NOMO-1 treated with dmso at 0.1 percent for 144 hours (cell line): Measurements from ENCODE around the gene LGALS7B.
"Not testable (repeated sequence)": the region's sequence is repeated elsewhere in the genome, so short reads cannot be mapped to it uniquely, and the experiment has no call there.

Experiments used
- DNase-seq: peaks from one replicate; lab custom pipeline; 2025; ENCODE audit not compliant: unreplicated experiment; lab: John Stamatoyannopoulos, UW

The LGALS7B gene

DNA sequence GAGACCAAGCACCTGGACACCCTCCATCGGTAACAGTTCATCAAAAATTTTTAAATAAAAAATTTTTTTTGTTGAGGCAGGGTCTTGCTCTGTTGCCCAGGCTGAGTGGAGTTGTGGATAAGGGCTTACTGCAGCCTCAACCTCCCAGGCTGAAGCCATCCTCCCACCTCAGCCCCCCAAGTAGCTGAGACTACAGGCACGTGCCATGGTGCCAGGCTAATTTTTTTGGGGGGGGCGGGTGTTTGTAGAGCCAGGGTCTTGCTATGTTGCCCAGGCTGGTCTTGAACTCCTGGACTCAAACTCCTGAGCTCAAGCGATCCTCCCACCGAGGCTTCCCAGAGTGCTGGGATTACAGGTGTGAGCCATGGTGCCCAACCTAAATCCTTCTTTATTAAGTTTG, 4.7 kb downstream of the LGALS7B start:
- no peak for DNase-seq

GRCh38 chr19:38795549-38795948, 6.5 kb downstream of the LGALS7B start:
- DNase-seq, result no peak

GRCh38 chr19:38796154-38796553, 7.2 kb downstream of the LGALS7B start:
- DNase-seq, result no peak

DNA sequence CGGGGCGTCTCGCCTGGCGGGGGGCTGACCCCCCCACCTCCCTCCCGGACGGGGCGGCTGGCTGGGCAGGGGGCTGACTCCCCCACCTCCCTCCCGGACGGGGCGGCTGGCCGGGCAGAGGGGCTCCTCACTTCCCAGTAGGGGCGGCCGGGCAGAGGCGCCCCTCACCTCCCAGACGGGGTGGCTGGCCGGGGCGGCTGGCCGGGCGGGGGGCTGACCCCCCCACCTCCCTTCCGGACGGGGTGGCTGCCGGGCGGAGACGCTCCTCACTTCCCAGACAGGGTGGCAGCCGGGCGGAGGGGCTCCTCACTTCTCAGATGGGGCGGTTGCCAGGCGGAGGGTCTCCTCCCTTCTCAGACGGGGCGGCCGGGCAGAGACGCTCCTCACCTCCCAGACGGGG, 8.8 kb downstream of the LGALS7B start:
- DNase-seq, result not testable (repeated sequence)

DNA sequence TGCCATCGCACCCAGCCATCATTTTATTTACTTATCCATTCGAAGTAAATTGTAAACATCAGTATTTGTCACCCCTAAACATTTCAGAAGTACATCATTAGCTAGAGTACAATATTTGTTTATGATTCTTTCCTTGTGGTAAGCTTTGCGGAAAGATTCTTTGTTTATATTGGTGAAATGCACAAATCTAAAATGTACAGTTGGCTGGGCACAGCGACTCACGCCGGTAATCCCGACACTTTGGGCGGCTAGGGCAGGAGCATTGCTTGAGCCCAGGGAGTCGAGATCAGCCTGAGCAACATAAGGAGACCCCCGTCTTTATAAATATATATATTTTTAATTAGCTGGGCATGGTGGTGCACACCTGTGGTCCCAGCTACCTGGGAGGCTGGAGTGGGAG, 10.1 kb downstream of the LGALS7B start:
- no peak for DNase-seq

GRCh38 chr19:38800577-38801347, 11.8 kb downstream of the LGALS7B start:
- DNase-seq, result no peak

GRCh38 chr19:38801359-38802095, 12.5 kb downstream of the LGALS7B start:
- no peak for DNase-seq

DNA sequence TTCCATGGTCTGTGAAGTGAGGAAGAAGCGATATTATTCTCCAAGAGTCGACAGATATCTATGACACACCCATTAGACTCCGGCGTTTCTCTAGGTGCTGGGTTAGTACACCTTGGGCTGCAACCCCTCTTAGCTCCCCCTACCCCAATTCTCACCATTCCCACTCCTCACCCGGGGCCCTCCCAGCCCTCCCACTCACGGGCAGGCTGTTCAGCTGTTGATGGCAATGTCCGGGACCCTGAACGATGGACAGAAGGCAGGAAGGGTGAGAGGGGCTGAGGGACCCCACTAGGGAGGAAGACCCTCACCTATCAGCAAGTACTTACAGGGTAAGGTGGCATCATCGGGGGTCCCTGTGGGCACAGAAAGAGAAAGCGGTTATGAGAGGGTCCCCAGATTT, 14.5 kb downstream of the LGALS7B start:
- no peak for DNase-seq

- DNase-seq, result no peak
These were observed 16.2 kb downstream of the LGALS7B start for GRCh38 chr19:38805180-38805579.

DNA sequence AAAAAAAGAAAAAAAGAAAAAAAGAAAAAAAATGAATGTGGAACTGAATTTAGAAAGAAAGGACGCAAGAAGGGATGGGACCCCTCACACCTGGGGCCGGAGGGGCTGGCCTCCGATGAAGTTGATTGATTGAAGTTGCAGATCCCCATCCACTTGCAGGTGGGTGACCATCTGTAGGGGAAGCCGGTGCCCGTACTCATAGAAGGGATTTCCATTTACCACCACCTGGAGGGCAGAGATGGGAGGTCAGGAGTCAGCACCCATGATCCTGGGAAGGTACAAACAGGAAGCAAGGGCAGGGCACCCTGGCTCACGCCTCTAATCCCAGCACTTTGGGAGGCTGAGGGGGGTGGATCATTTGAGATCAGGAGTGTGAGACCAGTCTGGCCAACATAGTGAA, 17.4 kb downstream of the LGALS7B start:
- DNase-seq, result no peak

DNA sequence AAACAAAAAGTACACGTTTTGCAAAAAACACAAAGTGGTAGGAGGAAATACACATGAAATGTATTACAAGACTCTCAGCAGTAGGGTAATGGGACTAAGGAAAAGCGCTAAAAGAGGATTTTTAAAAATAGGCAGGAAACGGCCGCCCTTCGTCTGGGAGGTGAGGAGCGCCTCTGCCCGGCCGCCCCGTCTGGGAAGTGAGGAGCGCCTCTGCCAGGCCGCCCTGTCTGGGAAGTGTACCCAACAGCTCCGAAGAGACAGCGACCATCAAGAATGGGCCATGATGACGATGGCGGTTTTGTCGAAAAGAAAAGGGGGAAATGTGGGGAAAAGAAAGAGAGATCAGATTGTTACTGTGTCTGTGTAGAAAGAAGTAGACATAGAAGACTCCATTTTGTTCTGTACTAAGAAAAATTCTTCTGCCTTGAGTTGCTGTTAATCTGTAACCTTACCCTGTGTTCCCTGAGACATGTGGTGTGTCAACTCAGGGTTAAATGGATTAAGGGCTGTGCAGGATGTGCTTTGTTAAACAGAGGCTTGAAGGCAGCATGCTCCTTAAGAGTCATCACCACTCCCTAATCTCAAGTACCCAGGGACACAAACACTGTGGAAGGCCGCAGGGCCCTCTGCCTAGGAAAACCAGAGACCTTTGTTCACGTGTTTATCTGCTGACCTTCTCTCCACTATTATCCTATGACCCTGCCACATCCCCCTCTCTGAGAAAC, 18.5 kb downstream of the LGALS7B start:
- DNase-seq, result not testable (repeated sequence)

- DNase-seq, result no peak
These were observed 19.7 kb downstream of the LGALS7B start for GRCh38 chr19:38808741-38809140.

DNA sequence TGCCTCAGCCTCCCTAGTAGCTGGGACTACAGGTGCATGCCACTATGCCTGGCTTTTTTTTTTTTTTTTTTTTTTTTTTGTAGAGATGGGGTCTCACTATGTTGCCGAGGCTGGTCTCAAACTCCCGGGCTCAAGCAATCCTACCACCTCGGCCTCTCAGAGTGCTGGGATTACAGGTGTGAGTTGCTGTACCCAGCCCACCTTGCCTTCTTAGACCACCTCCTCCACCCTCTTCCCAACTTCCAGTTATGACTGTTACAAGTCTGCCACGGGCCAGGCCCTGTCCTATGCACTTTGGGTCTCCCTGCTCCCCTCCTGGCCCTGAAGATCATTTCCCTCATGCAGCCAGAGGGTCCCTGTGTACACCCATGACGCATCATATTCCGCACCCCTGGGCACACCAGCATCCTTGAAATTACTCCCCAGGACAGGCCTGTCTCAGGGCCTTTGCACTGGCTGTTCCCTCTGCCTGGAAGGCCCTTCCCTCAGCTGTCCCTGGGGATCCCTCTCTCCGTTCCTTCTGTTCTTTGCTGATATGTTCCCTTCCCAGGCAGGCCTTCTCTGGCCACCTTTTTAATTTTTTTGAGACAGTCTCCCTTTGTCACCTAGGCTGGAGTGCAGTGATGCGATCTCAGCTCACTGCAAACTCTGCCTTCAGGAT, 20.7 kb downstream of the LGALS7B start:
- DNase-seq, result no peak

DNA sequence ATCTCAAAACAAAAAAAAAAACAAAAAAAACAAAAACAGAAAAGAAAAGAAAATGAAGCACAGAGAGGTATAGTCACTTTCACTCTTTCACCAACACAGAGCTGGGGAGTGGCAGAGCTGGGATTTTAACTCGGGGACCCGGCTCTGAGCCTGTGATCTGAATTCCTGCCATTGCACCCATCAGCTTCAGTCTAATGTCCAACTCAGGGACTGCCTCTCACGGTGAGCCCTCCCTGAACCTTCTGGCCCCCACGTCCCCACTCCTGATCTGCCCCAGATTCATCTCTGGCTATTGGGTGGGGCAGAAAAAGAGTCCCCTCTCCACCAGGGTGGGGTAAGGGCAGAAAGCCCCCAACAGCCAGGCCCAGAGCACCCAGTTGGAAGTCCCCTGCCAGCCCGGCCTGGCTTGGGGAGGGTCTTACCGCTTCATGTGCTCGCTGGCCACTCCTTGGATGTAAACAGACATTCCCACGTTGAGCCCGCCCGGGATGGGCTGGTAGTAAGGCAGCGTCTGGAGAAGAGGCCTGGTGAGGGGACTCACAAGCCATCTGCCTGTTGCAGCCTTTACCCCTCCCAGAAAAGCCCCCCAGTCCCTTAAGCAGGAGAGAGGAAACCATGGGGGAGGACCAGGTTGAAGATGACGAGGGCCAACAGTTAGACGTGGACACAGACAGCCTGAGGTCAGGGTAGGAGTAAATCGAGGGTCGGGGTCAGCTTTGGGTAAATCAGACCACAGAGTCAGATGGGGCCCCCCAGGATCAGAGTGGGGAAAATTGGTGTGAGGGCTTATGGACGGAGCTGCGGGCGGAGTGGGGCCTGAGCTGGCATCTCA, 23.2 kb downstream of the LGALS7B start:
- no peak for DNase-seq

GRCh38 chr19:38812841-38813320, 23.9 kb downstream of the LGALS7B start, which contains the start of gene LGALS4:
Gene LGALS4, minus strand, starts transcription at chr19:38812945. Its CDS starts 59 bp downstream, at chr19:38812886.
- DNase-seq, result no peak

- DNase-seq, result no peak
These were observed 24.3 kb downstream of the LGALS7B start for GRCh38 chr19:38813323-38813722.

GRCh38 chr19:38813932-38814331, 24.9 kb downstream of the LGALS7B start:
- DNase-seq, result not testable (repeated sequence)

DNA sequence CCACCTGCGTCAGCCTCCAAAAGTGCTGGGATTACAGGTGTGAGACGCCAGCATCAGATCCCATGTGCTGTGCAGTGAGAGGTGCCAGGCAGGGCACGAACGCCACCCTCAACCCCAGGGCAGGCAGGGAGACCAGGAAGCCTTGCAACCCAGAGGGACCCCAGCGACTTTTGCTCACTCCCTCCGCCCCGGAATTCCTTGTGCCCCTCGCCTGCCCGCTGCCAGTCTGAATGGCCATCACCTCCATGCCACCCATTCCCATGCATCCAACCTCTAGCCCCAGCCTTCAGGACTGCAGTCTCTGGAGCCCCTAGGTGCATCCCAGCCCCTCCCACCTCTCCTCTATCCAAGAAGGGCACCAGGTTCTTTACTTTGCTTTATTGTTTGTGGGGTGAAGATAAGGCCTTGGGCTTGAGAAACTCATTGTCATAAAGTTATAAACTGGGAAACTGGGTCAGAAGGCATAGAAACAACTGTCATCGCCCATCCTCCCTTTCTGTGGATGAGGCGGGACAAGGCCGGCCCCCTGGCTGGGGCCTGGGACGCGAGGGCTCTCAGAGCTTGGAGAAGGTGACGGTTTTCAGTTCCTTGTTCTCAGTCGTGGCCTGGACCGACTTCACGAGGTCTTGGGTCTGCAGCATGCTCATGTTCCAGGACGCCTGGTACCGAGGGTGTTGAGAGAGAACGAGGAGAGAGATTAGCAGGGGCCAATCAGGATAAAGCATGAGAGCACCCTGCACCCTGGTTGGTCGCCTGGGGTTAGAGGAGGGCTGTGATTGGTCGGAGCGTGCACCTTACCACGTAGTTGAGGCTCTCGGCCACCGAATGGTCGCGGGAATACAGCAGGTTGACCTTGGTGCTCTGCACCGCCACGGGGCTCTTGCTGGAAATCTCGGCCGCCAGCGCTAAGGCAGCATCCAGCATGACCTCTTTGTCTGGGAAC, 26.3 kb downstream of the LGALS7B start:
- no peak for DNase-seq

- DNase-seq, result no peak
These were observed 27.2 kb downstream of the LGALS7B start for GRCh38 chr19:38816131-38816750.
